HG02981 (cell line): ENCODE results near the gene NRG2.

Source experiments
- ATAC-seq: cut with Tn5 transposase; IDR thresholded peaks from one replicate; pipeline ENCODE4 v1.9.1; 2021; ENCODE audit warnings: mild to moderate bottlenecking, moderate library complexity; ENCODE audit not compliant: unreplicated experiment

The NRG2 gene

DNA sequence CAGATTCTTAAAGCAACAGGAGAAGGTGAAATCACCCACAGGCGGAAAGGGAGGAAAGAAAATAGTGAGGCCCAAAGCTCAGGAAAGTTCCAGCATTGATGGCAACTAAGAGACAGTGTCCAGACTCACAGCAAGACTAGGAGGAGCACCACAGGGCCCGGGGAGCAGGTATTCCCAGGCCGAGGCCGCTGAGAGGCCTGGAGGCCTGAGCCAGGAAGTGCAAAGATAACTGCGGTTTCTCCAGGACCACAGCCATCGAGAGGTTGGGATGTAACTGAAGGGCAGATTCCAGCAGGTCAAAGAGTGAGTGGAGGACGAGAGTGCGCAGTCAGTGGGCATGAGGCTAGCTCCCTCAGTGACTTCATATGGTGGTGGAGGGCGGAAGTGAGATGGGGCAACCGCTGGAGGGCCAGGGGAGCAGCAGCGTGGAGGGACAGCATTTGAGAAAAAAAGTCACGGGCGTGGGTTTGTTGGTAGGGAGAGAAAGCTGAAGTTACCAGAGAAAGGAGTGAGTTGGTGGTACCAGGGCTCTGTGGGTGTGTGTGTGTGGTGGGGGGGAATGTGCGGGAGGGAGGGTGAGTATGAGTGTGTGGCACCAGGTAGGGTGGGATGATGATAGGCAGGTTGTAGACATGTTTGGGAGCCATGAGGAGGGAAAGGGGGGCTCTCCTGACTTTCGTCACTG, 157.8 kb downstream of the NRG2 start:
- ATAC-seq: no peak

DNA sequence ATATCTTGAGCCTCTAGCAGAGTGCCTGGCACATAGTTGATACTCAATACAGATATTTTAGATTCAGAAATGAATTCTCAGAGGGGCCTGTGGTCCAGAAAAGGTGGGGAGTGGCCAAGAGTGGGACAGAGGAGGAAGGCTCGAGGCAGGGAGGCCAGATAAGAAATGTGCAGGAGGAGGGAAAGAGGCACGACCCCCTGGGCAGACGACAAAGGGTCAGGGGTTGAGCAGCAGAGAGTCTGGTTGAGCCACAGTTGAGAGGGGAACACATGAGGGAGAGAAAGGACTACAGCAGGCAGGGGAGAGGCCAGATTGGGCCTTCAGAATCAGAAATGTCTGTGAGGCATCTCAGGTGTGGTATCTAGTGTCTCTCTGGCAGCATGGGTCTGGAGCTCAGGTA, 158.4 kb downstream of the NRG2 start:
- ATAC-seq: no peak

DNA sequence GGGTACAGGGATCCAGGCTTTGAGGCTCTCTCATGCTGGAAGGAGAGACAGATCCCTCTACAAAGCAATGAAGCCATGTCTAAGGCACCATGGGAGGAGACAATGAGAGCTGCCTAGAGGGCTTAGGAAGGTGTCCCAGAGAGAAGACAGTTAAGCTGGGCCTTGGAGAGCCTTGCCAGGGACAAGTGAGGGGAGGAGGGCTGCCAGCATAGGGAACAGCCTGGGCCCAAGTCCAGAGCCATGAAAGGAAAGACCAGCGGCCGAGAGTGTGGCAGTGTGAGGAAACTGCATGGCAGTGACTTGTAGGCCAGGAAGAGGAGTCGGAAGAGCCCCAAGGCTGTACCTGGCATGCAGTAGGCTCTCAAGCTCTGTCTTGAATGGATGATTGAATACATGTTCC, 159.0 kb downstream of the NRG2 start:
- no peak for ATAC-seq

DNA sequence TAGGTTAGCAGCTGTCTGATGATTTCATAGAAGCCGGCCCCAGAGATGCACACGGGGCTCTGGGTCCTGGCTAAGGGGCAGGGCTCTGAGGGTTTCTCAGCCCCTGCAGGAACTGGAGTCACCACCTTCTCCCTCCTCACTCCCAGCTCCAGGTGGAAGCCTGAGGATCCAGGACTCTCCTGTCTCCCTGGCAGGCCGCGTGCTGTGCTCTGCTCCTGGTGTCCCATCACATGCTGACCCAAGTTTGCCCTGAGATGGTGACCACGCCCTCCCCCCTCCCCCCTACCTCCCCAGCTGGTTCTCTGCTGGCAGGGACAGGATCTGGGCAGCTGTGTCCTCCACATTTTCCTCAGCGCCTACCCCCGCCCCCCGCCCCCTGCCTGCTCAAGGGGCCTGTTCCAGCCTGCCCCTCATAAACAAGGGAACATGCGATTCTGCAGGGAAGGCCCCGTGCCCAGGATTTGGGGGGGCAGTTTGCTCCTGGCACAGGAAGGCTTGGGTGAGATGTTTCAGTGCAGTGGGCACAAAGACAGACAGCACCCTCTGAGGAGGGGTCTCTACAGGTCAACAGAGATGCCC, 160.0 kb downstream of the NRG2 start:
- ATAC-seq: no peak

DNA sequence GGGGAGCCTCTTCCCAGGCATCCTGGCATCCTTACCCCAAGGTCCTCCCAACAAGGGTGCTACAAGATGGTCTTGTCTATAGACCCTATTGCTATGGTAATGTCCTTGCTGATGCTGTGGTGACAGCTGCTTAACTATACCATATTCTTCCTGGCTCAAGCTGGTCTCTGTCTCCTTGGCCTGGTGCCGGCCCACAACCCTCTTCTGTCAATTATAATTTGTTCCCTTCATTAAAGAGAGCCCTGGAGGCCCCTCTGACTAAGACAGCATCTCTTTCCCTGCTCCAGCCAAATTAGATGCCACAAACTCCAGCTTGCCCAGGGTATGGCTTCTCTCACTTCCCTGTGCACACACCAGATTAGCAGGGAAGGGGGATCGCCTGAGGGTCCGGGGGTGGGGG, 160.8 kb downstream of the NRG2 start:
- no peak for ATAC-seq

DNA sequence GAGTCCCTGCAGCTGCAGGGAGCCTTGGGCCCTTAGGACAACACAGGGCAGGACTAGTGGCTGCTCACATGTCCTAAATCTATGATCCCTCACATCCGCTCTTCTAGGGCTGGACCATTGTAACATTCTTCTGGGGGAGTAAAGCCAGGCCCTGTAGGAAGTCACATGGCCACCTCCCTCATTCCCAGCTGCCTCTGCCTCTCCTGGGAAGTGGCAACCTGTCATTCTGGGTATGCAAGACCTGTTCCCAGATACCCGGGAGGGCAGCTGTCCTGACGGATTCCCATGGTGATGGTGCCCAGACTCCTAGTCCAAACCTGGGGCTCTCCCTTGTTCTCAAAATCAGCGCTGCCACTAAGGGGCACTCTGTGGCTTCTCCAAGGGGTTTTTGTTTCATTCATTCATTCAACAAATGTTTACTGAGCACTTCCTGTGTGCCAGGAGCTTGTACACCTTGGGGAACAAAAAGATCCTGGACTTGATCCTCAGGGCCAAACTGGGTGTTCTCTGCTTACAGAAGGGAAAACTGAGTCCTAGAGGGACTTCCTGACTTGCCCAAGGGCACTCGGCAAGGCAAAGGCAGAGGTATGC, 161.9 kb downstream of the NRG2 start:
- ATAC-seq: no peak

DNA sequence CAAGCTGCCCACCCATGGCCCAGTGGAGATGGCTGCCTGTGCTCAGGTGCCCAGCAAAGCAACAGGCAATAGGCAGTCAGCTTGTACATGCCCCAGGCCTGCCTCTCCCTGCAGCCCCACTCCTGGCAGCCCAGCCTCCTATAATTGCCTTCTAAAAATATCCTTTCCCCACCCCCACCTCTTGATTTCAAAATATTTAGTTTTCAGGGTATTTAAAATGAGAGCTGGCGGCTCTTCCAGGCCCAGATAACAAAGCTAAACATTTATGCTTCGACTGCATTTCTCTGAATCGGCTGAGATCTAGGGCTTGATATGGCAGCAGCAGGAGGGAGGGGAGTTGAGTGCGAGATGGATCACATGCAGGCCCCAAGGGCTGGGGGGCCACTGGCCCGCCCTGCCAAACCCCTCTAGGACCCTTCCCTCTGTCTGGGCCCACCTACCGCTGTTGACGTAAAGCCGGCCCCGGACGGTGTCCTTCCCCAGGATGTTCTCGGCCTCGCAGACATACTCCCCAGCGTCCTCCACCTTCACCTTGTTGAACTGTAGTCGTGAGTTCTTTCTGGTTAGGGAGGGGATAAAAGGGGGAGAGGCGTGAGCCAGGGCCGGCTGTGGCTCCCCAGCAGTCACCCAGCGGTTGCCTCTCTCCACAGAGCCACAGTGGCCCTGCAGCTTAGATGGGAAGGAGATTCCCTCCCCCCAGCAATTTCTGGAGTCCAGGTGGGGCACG, 162.5 kb downstream of the NRG2 start:
- ATAC-seq: no peak

DNA sequence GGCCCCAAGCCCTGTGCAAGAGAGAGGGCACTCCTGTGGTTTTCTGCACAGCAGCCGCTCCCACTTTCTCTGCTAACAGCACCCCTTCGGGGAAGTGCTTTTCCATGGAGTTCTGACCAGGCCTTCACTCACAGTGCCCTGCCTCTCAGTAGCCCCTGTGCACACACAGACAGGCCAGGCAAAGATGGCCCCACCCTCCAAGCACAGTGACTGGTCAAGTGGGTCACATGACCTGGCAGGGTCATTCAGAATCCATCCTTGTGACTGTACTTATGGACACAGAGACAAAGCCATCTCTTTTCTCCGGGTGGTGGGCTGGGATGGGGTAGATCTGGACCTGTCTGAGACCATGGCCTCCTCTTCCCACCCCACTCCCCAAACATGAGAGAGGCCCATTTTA, 165.0 kb downstream of the NRG2 start:
- ATAC-seq: no peak

DNA sequence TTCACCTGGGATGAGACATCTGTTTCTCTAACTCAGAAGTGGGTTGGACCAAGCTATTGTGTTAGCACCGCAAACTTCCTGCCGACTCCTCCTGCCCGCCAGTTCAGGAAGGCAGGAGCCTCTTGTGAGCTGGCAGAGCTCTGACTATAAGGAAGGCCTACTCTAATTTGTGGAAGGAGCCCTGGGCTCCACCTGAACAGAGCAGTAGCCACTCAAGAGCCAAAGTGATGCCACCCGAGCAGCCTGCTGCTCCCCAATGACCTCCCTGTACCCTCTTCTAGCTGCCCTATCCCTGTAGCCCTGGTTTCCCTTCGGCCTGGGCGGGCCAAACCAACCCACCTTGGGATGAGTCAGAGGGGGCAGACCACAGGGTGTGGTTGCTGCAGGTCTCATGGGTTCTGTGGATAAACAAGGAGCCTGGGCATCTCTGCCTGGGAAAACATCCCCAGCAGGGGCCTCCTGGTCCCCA, 165.9 kb downstream of the NRG2 start:
- ATAC-seq: no peak

DNA sequence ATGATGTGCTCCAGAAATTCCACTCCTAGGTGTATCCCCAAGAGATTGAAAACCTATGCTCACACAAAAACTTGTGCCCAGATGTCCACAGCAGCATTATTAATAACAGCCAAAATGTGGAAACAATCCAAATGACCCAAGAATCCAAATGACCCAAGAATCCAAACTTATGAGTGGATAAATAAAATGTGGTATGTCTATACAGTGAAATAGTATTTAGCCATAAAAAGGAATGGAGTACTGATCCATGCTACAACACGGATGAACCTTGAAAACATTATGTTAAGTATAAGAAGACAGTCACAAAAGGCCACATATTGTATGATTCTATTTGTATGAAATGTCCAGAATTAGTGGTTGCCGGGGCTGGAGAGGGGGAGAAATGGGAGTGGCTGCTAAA, 167.1 kb downstream of the NRG2 start:
- no peak for ATAC-seq

DNA sequence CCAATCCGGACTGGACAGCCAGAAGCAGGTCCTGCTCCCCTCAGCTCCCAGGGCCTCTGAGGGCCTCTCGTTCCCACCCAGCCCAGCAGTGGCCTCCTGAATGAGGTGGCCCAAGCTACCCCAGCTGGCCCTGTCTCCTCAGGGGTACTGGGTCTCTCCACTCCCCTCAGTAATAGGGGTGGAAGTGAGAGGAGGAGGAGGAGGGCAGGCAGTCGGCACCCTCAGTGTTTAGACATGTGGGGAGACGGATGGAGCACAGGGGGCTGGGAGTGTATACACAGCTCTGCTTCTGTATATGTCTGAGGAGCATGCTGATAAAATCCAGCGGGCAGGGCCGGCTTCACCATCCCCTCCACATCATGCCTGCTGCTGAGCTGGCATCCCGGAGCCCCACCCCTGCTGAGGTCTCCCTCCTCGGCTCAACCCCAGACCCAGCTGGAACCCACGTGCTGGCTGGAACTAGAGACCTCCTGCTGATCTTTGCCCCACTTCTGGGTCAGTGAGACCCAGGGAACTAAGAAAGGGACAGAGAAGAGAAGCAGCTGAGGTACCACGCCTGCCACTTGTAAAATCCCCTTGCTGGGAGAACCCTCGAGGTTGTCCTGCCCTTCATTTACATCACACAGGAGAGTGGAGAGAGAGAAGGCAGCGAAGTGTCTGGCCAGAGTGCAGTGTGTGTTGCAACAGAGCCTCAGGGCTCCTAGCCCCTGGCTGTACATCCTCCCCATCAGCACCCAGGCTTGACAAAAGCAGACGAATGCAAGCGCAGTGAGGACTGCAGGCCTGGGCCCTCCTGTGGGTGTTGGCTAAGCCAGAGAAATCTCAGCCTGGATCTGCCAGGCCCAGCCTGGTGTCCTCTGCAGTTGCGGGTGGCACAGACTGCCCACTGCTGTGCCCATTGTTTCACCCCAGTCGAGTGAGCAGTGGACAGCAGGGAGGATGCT, 170.0 kb downstream of the NRG2 start:
- no peak for ATAC-seq

DNA sequence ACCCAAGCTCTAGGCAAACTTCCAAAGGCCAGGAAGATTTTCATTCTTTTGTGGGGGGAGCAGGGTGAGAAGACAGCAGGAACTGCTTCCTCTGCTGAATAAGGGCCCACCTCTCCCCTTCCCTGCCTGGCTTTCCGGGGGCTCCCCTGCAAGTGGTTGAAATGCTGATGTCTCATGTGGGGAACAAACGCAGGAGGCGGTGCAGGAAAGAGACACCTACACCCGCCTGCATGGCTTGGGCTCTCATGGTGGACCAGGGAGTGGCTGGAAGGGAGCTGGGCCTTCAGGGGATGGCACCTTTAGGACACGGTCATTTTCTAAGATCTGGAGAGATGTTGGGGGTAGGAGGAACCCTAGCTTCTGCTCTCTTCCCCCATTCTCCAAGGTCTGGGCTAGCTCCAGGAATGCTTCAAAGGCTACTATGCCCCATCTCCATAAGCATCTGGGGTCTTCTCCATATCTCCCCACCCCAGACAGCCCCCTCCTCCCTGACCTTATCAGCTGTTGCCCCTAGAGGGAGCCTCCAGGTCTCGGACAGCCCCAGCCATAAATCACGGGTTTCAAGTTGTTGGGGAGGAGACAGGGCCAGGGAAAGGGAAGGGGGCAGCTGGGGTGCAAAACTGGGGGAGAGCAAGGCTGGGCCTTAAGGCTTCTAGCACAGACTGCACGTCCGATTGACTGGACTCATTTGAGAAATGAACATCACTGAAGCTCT, 170.9 kb downstream of the NRG2 start:
- ATAC-seq: no peak

DNA sequence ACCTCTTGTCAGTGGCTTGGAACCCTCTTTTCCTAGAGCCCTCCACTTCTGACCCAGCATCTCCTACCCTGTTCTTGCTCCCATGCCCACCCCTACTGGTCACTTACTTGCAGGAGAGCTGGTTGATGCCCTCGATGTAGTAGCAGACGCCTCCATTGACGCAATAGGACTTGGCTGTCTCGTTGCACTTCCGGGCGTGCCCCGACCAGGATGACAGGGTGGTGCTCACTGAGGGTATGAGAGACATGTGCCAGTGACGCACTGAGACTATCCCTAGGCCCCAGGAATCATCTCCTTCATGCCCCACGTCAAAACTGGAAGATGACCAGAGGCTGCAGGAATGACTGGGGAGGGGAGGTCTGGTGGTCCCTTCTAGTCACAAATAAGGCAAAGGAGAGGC, 171.5 kb downstream of the NRG2 start:
- ATAC-seq: no peak

DNA sequence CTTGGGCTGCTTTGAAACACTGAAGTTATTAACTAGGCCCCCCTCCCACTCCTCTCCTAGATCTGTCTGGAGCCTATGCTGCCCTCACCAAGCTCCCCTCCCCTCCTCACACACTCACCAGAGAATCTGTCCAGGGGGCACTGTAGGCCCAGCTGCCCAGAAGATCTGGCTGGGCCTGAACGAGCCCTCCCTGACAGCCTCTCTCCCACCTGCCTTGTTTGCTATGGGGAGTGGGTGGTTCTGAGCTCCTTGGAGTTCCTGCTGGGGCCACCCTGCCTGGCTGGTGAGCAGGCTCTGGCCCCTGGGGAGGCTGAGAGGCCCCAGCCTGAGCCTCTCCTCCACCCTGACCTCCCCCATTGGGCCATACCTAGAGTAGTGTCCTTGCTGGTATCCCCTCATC, 172.4 kb downstream of the NRG2 start:
- ATAC-seq: no peak

DNA sequence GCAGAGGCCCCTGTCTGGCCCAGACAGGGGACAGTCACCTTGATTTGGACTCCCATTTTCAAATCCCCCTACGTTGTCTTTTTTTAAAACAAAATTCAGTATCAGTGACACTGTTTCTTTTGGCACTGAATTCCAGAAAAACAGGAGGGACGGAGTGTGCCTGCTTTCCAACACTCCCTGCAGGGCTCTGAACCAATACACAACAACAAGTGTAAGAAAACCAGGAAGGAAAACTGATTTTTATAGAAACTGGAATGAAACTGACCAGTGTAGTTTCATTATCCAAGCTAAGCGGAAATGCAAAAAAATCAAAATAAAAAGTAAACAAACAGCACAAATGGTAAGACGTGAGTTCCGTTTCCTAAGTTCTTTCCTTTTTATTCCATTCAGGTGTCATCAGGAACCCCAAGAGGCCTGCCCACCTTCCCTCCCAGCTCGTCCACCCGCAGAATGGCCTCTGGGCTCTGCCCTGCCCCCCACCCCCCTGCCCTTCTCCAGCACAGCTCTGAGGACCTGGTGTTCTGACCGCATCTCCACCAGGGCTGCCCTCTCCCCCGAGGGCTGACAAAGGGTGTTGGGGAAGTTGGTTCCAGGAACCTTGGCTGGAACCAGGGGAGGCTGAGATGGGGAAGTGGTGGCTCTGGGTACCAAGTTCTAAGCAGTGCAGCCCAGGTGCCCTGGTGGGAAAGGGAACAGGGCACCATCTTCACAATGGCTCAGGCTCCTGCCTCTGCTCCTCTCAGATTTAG, 173.9 kb downstream of the NRG2 start:
- ATAC-seq: no peak

DNA sequence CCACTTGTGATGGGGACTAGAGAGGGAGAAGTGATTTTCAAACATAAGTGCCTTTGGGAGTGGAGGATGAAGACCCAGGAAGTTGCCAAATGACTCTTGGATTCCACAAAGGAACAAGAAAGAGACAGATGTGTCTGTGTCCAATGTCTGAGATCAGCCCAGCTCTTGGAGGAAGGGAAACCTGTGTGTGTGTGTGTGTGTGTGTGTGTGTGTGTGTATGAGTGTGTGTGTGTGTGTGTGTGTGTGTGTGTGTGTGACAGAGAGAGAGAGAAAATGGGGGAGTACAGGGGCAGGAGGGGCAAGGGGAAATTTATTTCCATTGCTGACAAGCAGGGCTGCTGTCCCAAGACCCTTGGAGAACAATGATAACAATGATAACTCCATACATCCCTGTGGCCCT, 175.5 kb downstream of the NRG2 start:
- ATAC-seq: no peak

DNA sequence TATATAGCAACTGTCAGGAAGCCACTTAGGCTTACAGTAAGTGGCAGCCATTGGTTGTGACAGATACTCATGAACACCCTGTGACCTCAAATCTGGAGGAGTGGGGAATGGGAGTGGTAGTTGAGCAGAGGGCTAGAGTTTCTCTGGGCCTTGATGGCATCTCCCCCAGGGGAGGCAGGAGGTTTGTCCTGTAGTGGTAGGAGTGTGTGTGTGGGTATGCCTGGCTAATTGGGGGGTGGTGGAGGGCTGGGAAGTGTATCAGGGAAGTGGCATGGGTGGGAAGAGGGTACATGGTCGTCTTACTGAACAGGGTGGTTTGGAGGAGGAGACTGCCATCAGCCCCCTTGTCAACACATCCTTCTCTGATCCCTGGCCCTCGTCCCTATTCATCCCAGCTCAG, 176.0 kb downstream of the NRG2 start:
- no peak for ATAC-seq

DNA sequence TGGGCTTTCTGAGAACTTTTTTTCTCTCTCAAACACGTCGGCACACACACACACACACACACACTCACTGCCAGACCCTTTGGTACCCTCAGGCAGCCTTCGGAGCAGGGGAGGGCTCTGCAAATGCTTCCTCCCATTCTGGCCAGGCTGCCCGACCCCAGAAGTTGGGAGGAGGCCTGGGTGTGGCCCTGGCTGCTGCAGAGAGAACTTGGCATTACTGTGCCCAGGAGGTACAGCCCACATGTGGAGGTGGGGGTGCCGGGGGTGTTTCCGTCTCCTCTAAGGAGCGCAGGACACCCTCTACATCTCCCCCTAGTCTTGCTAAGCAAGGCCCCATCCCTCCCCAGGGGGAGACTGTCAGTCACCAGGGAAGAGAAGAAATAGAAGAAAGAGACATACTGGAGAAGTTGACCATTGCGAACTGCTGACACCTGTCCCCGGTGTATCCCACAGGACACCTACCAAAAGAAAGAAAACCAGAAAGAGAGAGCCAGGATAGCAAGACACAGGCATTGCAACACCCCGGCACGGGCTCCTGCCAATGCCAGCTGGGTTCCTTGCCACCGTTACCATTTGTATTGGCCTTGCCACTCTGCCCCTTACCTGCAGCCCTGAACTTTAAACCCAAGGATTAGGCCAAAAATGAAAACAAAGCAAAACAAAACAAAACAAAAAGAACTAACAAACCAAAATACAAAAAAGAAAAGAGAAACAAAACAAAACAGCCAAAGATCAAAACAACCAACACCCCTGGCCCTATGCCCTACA, 178.2 kb downstream of the NRG2 start:
- no peak for ATAC-seq
